Panc1 (cell line): ENCODE data around the gene SLC44A3.
"Not testable (repeated sequence)": the region's sequence is repeated elsewhere in the genome, so short reads cannot be mapped to it uniquely, and the experiment has no call there.

Source experiments
- CTCF ChIP-seq: fragments of 450-650 bp; IDR thresholded peaks from 2 replicates; pipeline ENCODE4 v1.5.1; 2017; ENCODE audit warnings: mild to moderate bottlenecking
- POLR2AphosphoS5 ChIP-seq: IDR thresholded peaks from 2 replicates; pipeline ENCODE4 v1.6.1; 2012; ENCODE audit warnings: mild to moderate bottlenecking, low read depth, low read length, moderate library complexity

GRCh38 chr1:94941480-94941879, 121.3 kb downstream of the SLC44A3 start:
- not testable (repeated sequence) for TF ChIP-seq CTCF, POLR2AphosphoS5
